ENCODE results near the gene CTBP2.

The CTBP2 gene

DNA sequence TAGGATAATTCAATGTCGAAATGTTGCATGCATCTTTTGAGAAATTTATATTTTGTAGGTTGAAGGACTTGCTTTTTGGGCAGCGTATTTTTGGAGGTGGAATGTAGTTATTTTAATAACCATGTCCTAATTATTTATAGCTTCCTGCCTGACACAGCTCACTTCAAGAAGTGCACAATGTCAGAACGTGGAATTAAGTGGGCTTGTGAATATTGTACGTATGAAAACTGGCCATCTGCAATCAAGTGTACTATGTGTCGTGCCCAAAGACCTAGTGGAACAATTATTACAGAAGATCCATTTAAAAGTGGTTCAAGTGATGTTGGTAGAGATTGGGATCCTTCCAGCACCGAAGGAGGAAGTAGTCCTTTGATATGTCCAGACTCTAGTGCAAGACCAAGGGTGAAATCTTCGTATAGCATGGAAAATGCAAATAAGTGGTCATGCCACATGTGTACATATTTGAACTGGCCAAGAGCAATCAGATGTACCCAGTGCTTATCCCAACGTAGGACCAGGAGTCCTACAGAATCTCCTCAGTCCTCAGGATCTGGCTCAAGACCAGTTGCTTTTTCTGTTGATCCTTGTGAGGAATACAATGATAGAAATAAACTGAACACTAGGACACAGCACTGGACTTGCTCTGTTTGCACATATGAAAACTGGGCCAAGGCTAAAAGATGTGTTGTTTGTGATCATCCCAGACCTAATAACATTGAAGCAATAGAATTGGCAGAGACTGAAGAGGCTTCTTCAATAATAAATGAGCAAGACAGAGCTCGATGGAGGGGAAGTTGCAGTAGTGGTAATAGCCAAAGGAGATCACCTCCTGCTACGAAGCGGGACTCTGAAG lies 217.8 kb downstream of the CTBP2 start:
- no peak for DNase-seq (ENCODE audit: low read depth)
- H3K4me3 ChIP-seq (ENCODE audit: control insufficient read depth, low read depth, low read length), result no peak overlapping the region
- TF ChIP-seq, protein P1, sequence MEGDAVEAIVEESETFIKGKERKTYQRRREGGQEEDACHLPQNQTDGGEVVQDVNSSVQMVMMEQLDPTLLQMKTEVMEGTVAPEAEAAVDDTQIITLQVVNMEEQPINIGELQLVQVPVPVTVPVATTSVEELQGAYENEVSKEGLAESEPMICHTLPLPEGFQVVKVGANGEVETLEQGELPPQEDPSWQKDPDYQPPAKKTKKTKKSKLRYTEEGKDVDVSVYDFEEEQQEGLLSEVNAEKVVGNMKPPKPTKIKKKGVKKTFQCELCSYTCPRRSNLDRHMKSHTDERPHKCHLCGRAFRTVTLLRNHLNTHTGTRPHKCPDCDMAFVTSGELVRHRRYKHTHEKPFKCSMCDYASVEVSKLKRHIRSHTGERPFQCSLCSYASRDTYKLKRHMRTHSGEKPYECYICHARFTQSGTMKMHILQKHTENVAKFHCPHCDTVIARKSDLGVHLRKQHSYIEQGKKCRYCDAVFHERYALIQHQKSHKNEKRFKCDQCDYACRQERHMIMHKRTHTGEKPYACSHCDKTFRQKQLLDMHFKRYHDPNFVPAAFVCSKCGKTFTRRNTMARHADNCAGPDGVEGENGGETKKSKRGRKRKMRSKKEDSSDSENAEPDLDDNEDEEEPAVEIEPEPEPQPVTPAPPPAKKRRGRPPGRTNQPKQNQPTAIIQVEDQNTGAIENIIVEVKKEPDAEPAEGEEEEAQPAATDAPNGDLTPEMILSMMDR (IDR thresholded peaks at IDR 0.05; ENCODE audit: control insufficient read depth, insufficient read depth, low read depth, low read length, missing control alignments), result no peak

DNA sequence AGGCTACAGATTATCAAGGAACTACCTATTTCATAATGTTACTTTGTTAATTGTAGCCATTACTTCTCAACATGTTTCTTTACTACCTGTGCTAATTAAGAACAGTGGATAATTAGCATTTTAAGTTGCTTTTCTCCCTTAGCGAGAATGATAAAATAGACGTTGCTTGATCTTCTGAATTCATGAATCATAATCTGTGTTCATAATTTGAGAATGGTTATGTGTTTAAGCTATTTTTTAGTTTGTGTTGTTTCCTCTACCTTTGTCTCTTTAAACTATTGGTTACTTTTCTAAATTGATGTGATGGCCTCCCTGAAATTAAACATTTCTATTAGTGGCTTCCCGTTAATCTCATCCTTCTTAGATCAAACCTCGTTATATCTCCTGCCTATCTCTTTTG lies 218.5 kb downstream of the CTBP2 start, which contains the start of gene ZRANB1:
Gene ZRANB1 (plus strand): TSS at position 301 of the 400 bp plus-strand sequence. CDS start 371 bp downstream, outside the sequence.
- TF ChIP-seq, protein P1 (IDR thresholded peaks at IDR 0.05; ENCODE audit: control insufficient read depth, insufficient read depth, low read depth, low read length, missing control alignments), result no peak
- no peak for DNase-seq (ENCODE audit: low read depth)
- no peak within 1 kb of the TSS for H3K4me3 ChIP-seq (ENCODE audit: control insufficient read depth, low read depth, low read length)

DNA sequence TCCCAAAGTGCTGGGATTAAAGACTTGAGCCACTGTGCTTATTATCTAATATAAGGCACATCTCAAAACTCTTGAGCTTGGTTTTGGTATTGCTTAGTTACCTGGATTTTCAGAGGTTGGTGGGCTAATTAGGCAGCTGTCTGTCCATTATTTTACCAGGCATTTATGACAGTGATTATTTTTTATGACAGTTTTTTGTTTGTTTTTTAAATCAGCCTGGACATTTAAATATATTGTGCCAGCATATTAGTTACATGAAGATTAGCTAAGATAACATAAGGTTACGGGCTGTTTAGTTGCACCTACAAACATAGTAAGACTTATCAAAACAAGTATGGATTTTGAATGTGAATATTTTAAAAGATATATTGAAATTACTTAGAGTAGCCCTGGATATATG lies 221.1 kb downstream of the CTBP2 start:
- H3K4me3 ChIP-seq (ENCODE audit: control insufficient read depth, low read depth, low read length), result no peak overlapping the region
- TF ChIP-seq, protein P1 (IDR thresholded peaks at IDR 0.05; ENCODE audit: control insufficient read depth, insufficient read depth, low read depth, low read length, missing control alignments), result no peak

DNA sequence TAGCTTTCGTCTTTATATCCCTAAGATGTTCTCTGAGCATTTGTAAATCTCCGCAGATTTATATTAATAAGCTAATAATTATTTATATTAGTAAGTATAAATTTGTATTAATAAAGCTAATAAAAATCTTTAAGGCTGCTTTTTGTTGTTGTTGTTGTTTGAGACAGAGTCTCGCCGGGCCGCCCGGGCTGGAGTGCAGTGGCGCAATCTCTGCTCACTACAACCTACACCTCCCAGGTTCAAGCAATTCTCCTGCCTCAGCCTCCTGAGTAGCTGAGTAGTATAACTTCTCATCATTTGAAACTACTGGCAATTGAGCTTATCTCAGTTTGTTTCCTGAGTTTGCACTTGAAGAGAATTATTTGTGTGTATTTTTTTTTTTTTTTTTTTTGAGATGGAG lies 223.6 kb downstream of the CTBP2 start:
- DNase-seq (ENCODE audit: low read depth), result no peak
- TF ChIP-seq, protein P1 (IDR thresholded peaks at IDR 0.05; ENCODE audit: control insufficient read depth, insufficient read depth, low read depth, low read length, missing control alignments), result no peak

More for the DNA sequence above, 221.1 kb downstream of the CTBP2 start:
- DNase-seq (ENCODE audit: low read depth), result no peak

DNA sequence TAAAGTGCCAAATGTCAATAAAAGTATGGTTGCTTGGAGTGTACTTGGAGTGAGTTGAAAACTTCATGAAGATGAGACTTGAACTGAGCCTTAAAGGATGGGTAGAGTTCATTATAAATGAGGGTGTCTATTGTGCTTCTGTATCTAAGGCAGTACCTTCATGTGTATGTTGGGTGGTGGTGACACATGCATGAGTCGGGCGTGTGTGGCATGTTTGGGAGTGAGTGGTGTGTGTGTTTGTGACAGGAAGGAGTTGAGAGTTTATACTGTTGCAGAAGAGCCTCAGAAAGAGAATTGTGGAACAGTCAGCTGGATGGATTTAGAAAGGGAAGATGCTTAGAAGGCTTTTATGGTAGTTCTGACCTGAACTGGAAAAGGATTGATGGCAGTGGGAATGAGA lies 224.4 kb downstream of the CTBP2 start:
- no peak for DNase-seq (ENCODE audit: low read depth)
- TF ChIP-seq, protein P1 (IDR thresholded peaks at IDR 0.05; ENCODE audit: control insufficient read depth, insufficient read depth, low read depth, low read length, missing control alignments), result no peak
- H3K4me3 ChIP-seq (ENCODE audit: control insufficient read depth, low read depth, low read length), result no peak overlapping the region

More for the DNA sequence above, 223.6 kb downstream of the CTBP2 start:
- no peak overlapping the region for H3K4me3 ChIP-seq (ENCODE audit: control insufficient read depth, low read depth, low read length)
